HEK293T (cell line): ENCODE measurements around the gene CAMKK1.

ENCODE experiments used
- CTCF ChIA-PET: fragments of 350-600 bp; formaldehyde crosslinking; extraction: SDS; loops from one replicate; lab custom pipeline; 2021; ENCODE audit warnings: antibody characterized with exemption, inconsistent platforms; lab: Yijun Ruan, JAX
- POLR2A ChIA-PET: fragments of 350-600 bp; formaldehyde crosslinking; extraction: SDS; loops from one replicate; lab custom pipeline; 2020; ENCODE audit warnings: antibody characterized with exemption, inconsistent platforms; lab: Yijun Ruan, JAX
- DNase-seq: peaks from one replicate; pipeline ENCODE4 v3.0.0; 2012; ENCODE audit warnings: mixed read lengths; ENCODE audit errors: extremely low spot score
- ARNT ChIP-seq: fragments of 450-650 bp; IDR thresholded peaks from 2 replicates; pipeline ENCODE4 v1.6.1; 2017; ENCODE audit warnings: mild to moderate bottlenecking
- BHLHE40 ChIP-seq: fragments of 450-650 bp; IDR thresholded peaks from 2 replicates; pipeline ENCODE4 v1.6.1; 2016; ENCODE audit warnings: mild to moderate bottlenecking, moderate library complexity, borderline replicate concordance
- CTBP1 ChIP-seq: fragments of 450-650 bp; IDR thresholded peaks from 2 replicates; pipeline ENCODE4 v1.6.1; 2016; ENCODE audit warnings: borderline replicate concordance
- ELF4 ChIP-seq: fragments of 450-650 bp; IDR thresholded peaks from 2 replicates; pipeline ENCODE4 v1.6.1; 2017; ENCODE audit warnings: antibody characterized with exemption
- FOXA1 ChIP-seq: fragments of 450-650 bp; IDR thresholded peaks from 2 replicates; pipeline ENCODE4 v1.6.1; 2016; ENCODE audit warnings: mild to moderate bottlenecking
- FOXK2 ChIP-seq: fragments of 450-650 bp; IDR thresholded peaks from 2 replicates; pipeline ENCODE4 v1.6.1; 2016; ENCODE audit warnings: mild to moderate bottlenecking
- FOXM1 ChIP-seq: fragments of 450-650 bp; IDR thresholded peaks from 2 replicates; pipeline ENCODE4 v1.6.1; 2017; ENCODE audit warnings: mild to moderate bottlenecking, borderline replicate concordance
- HDGF ChIP-seq: fragments of 450-650 bp; IDR thresholded peaks from 2 replicates; pipeline ENCODE4 v1.6.1; 2017; ENCODE audit warnings: antibody characterized with exemption, borderline replicate concordance
- L3MBTL2 ChIP-seq: fragments of 450-650 bp; conservative IDR thresholded peaks from 2 replicates; pipeline ENCODE4 v1.6.1; 2016; ENCODE audit warnings: mild to moderate bottlenecking
- LEF1 ChIP-seq: fragments of 450-650 bp; IDR thresholded peaks from 2 replicates; pipeline ENCODE4 v1.6.1; 2017; ENCODE audit warnings: mild to moderate bottlenecking, borderline replicate concordance
- NFRKB ChIP-seq: fragments of 450-650 bp; IDR thresholded peaks from 2 replicates; pipeline ENCODE4 v1.6.1; 2016; ENCODE audit warnings: mild to moderate bottlenecking, moderate library complexity
- PKNOX1 ChIP-seq: fragments of 450-650 bp; IDR thresholded peaks from 2 replicates; pipeline ENCODE4 v1.6.1; 2016
- SP1 ChIP-seq: fragments of 450-650 bp; IDR thresholded peaks from 2 replicates; pipeline ENCODE4 v1.6.1; 2017
- SUZ12 ChIP-seq: fragments of 450-650 bp; IDR thresholded peaks from 2 replicates; pipeline ENCODE4 v1.6.1; 2016; ENCODE audit warnings: mild to moderate bottlenecking
- TARDBP ChIP-seq: fragments of 450-650 bp; IDR thresholded peaks from 2 replicates; pipeline ENCODE4 v1.6.1; 2016
- ZNF384 ChIP-seq: fragments of 450-650 bp; IDR thresholded peaks from 2 replicates; pipeline ENCODE4 v1.6.1; 2016

Gene CAMKK1

GRCh38 chr17:3909257-3909656 is 16.4 kb upstream of the CAMKK1 start:
- no peak for DNase-seq
- ChIA-PET CTCF (no interaction called here), POLR2A (no interaction called here)
- TF ChIP-seq SUZ12: no peak

- ChIA-PET CTCF (interaction anchor here (0.7 kb wide), 1 partner anchor 169 kb away, joined by 4 read pairs; no protein-coding TSS in a partner anchor), POLR2A (no interaction called here)
- TF ChIP-seq FOXA1 (no peak), BHLHE40 (no peak), ELF4 (no peak), FOXK2 (no peak), NFRKB (no peak), TARDBP (no peak), FOXM1 (no peak), CTBP1 (no peak), L3MBTL2 (no peak), SP1 (no peak), HDGF (no peak), LEF1 (no peak), ARNT (no peak), SUZ12 (no peak), PKNOX1 (no peak), ZNF384 (no peak)
- DNase-seq: no peak
Measured at GRCh38 chr17:3907483-3908216, 14.8 kb upstream of the CAMKK1 start.

GRCh38 chr17:3906881-3907280 is 14.0 kb upstream of the CAMKK1 start:
- POLR2A ChIA-PET: no interaction called here
- DNase-seq: no peak
- CTCF ChIA-PET: interaction anchor here (0.7 kb wide), 1 partner anchor 169 kb away, joined by 4 read pairs; no protein-coding TSS in a partner anchor
- TF ChIP-seq ARNT (no peak), PKNOX1 (no peak), CTBP1 (no peak), SUZ12 (no peak), L3MBTL2 (no peak), FOXA1 (no peak), LEF1 (no peak), FOXK2 (no peak), FOXM1 (no peak), BHLHE40 (no peak), TARDBP (no peak), SP1 (no peak), NFRKB (no peak), HDGF (no peak), ZNF384 (no peak), ELF4 (no peak)

GRCh38 chr17:3905017-3905520 is 12.2 kb upstream of the CAMKK1 start:
- TF ChIP-seq SP1 (no peak), SUZ12 (no peak), ZNF384 (no peak), PKNOX1 (no peak), NFRKB (no peak), LEF1 (no peak), HDGF (no peak), CTBP1 (no peak), ARNT (no peak), FOXK2 (no peak), L3MBTL2 (no peak), TARDBP (no peak), ELF4 (no peak), BHLHE40 (no peak), FOXA1 (no peak), FOXM1 (no peak)
- POLR2A ChIA-PET: interaction anchor here (0.6 kb wide), 1 partner anchor 12 kb away, joined by 3 read pairs; the partner anchor contains the start of gene CAMKK1
- no peak for DNase-seq
- CTCF ChIA-PET: interaction anchor here (1.4 kb wide), 1 partner anchor 9 kb away, joined by 5 read pairs; no protein-coding TSS in a partner anchor

GRCh38 chr17:3904501-3904900 is 11.6 kb upstream of the CAMKK1 start:
- no peak for DNase-seq
- ChIA-PET POLR2A (interaction anchor here (1.2 kb wide), 1 partner anchor 14 kb away, joined by 3 read pairs; no protein-coding TSS in a partner anchor), CTCF (interaction anchor here (1.4 to 1.6 kb wide), 2 partner anchors 9 to 10 kb away, joined by 5 to 8 read pairs; no protein-coding TSS in a partner anchor)
- no peak for TF ChIP-seq BHLHE40
- TF ChIP-seq FOXM1: no peak
- TF ChIP-seq SP1: no peak
- TF ChIP-seq LEF1: no peak
- TF ChIP-seq NFRKB: no peak
- no peak for TF ChIP-seq ELF4
- no peak for TF ChIP-seq FOXA1
- no peak for TF ChIP-seq TARDBP
- TF ChIP-seq ARNT: no peak
- TF ChIP-seq FOXK2: no peak
- TF ChIP-seq CTBP1: no peak
- no peak for TF ChIP-seq SUZ12
- no peak for TF ChIP-seq HDGF
- TF ChIP-seq ZNF384: no peak
- no peak for TF ChIP-seq PKNOX1
- TF ChIP-seq L3MBTL2: no peak
